K562 (cell line): ENCODE results near the gene RAMAC. TPM values are rescaled to one million over a fixed set of nuclear protein-coding genes. Genes with fewer than 3 reads are reported as not detected.
"Not testable (repeated sequence)": the region's sequence is repeated elsewhere in the genome, so short reads cannot be mapped to it uniquely, and the experiment has no call there.

Experiments
- ATAC-seq: fragments of 200-7000 bp; cut with Tn5 transposase; 3 replicates; pipeline ENCODE4 v1.9.1; 2020; ENCODE audit warnings: moderate library complexity
- BruUV-seq: library from RNA; stranded (reverse); fragments of 400-500 nt; replicated peaks from 2 replicates; lab custom pipeline; 2021; lab: Mats Ljungman, UMichigan
- CTCF ChIA-PET: fragments of 300-600 bp; formaldehyde crosslinking; extraction: SDS; loops from one replicate; lab custom pipeline; 2021; ENCODE audit warnings: low intra/inter-chr PET ratio; lab: Yijun Ruan, JAX
- POLR2A ChIA-PET: fragments of 300-600, 350-650 bp; sonication (Branson Sonifier 250); formaldehyde crosslinking; extraction: SDS; loops from one replicate; lab custom pipeline; 2021; ENCODE audit warnings: antibody characterized with exemption, inconsistent platforms; lab: Yijun Ruan, JAX
- DNase-seq, 4 experiments: peaks; one replicate each; pipeline versions ENCODE4 v3.0.0 to v3.0.0-alpha.2; 2011 to 2018; ENCODE audit warnings: low spot score in 3 of 4, mixed read lengths in 3 of 4; ENCODE audit errors: extremely low read depth in 1 of 4
- FAIRE-seq: peaks from 2 replicates; lab custom pipeline; 2011; peaks lifted over from hg19 to GRCh38; lab: Jason Lieb, UNC
- H2AFZ ChIP-seq: 2 replicates; pipeline ENCODE4 v1.6.0; 2011; ENCODE audit warnings: low read depth, low read length, control low read depth, inconsistent platforms
- H3K27ac ChIP-seq: fragments of 200-600 bp; 3 replicates; pipeline ENCODE4 v1.8.0; 2011; ENCODE audit warnings: low read depth, mild to moderate bottlenecking, control low read depth, inconsistent platforms, low read length, moderate library complexity, mixed read lengths; ENCODE audit errors: extremely low read depth
- H3K27me3 ChIP-seq, 2 experiments: fragments of 300-600 bp in 1 of 2; 2 replicates in 1 of 2; 3 replicates in 1 of 2; pipeline versions ENCODE4 v1.6.0 to v1.8.0; 2011; ENCODE audit warnings: inconsistent platforms in 2 of 2, low read length in 2 of 2, mild to moderate bottlenecking in 1 of 2, mixed read lengths in 1 of 2, moderate library complexity in 1 of 2; ENCODE audit not compliant: control insufficient read depth in 2 of 2, insufficient read depth in 2 of 2
- H3K36me3 ChIP-seq: fragments of 300-600 bp; 3 replicates; pipeline ENCODE4 v1.8.0; 2011; ENCODE audit warnings: mild to moderate bottlenecking, low read length, inconsistent platforms; ENCODE audit not compliant: control insufficient read depth, insufficient read depth
- H3K4me1 ChIP-seq, 2 experiments: fragments of 200-600 bp in 1 of 2; replicated peaks in 1 of 2; 2 replicates in 1 of 2; 3 replicates in 1 of 2; pipeline versions ENCODE4 v1.5.1 to v1.8.0; 2011; ENCODE audit warnings: inconsistent platforms in 2 of 2, low read length in 2 of 2, mild to moderate bottlenecking in 1 of 2, mixed read lengths in 1 of 2, moderate library complexity in 1 of 2; ENCODE audit not compliant: control insufficient read depth in 2 of 2, insufficient read depth in 2 of 2
- H3K4me2 ChIP-seq: 2 replicates; pipeline ENCODE4 v1.6.1; 2011; ENCODE audit warnings: low read length, control low read depth, inconsistent platforms, mixed read lengths; ENCODE audit not compliant: insufficient read depth
- H3K4me3 ChIP-seq: fragments of 200-600 bp; sonication (generic), shearing (Covaris generic); 2 replicates; pipeline ENCODE4 v1.5.1; 2016; ENCODE audit warnings: control low read depth, inconsistent platforms
- H3K79me2 ChIP-seq: fragments of 200-600 bp; 3 replicates; pipeline ENCODE4 v1.8.0; 2011; ENCODE audit warnings: low read length, inconsistent platforms; ENCODE audit not compliant: control insufficient read depth, insufficient read depth
- H3K9ac ChIP-seq, 2 experiments: 2 replicates each; pipeline versions ENCODE4 v1.6.0 to v1.6.1; 2011; ENCODE audit warnings: low read depth in 2 of 2, low read length in 2 of 2, control low read depth in 1 of 2, inconsistent platforms in 1 of 2, mild to moderate bottlenecking in 1 of 2, mixed read lengths in 1 of 2; ENCODE audit not compliant: insufficient read depth in 1 of 2
- H3K9me1 ChIP-seq: one replicate; pipeline ENCODE4 v1.6.0; 2011; ENCODE audit warnings: inconsistent platforms, mild to moderate bottlenecking, low read length, moderate library complexity; ENCODE audit not compliant: control insufficient read depth, insufficient read depth
- H3K9me3 ChIP-seq: replicated peaks from 2 replicates; pipeline ENCODE4 v1.5.1; 2011; ENCODE audit warnings: low read depth, low read length, inconsistent platforms; ENCODE audit not compliant: control insufficient read depth, insufficient read depth
- H4K20me1 ChIP-seq: replicated peaks from 2 replicates; pipeline ENCODE4 v1.6.1; 2011; ENCODE audit warnings: low read length, inconsistent platforms, mixed read lengths; ENCODE audit not compliant: control insufficient read depth, insufficient read depth
- CCNT2 ChIP-seq: IDR thresholded peaks from 2 replicates; pipeline ENCODE4 v1.6.1; 2011; ENCODE audit warnings: borderline replicate concordance, low read depth, mild to moderate bottlenecking, moderate library complexity, mixed read lengths, low read length; ENCODE audit not compliant: insufficient read length; ENCODE audit errors: extremely low read depth
- CHD4 ChIP-seq: fragments of 200-600 bp; sonication (generic); IDR thresholded peaks from 3 replicates; pipeline ENCODE4 v1.6.1; 2012; ENCODE audit warnings: low read depth, mild to moderate bottlenecking, mixed read lengths, low read length, inconsistent platforms; ENCODE audit not compliant: insufficient read depth, insufficient replicate concordance, poor library complexity, severe bottlenecking
- HIVEP1 ChIP-seq: fragments of 250-450 bp; sonication (Bioruptor Pico); IDR thresholded peaks from 2 replicates; pipeline ENCODE4 v1.4.0; 2020; ENCODE audit warnings: mild to moderate bottlenecking
- MAFG ChIP-seq: fragments of 450-650 bp; conservative IDR thresholded peaks from 2 replicates; pipeline ENCODE4 v1.6.1; 2016; ENCODE audit warnings: missing genetic modification characterization, missing compliant biosample characterization
- POLR2AphosphoS2 ChIP-seq: IDR thresholded peaks from 2 replicates; pipeline ENCODE4 v1.6.1; 2012; ENCODE audit warnings: low read length, improper control_type of control experiment
- PTTG1 ChIP-seq: fragments of 450-650 bp; IDR thresholded peaks from 2 replicates; pipeline ENCODE4 v1.6.1; 2016; ENCODE audit warnings: low read depth, mild to moderate bottlenecking, missing genetic modification characterization, missing compliant biosample characterization
- SAFB ChIP-seq: fragments of 200-400 bp; formaldehyde crosslinking; IDR thresholded peaks from 2 replicates; pipeline ENCODE4 v1.6.1; 2017; ENCODE audit warnings: low read depth, low read length, borderline replicate concordance
- STAT5B ChIP-seq: fragments of 250-450 bp; sonication (Bioruptor Pico); IDR thresholded peaks from 2 replicates; pipeline ENCODE4 v1.8.0; 2021; ENCODE audit warnings: mild to moderate bottlenecking, inconsistent platforms
- ZBED1 ChIP-seq: IDR thresholded peaks from 2 replicates; pipeline ENCODE4 v1.6.1; 2014
- ZNF146 ChIP-seq: IDR thresholded peaks from one replicate; pipeline ENCODE4 v1.6.1; 2018; ENCODE audit warnings: missing compliant biosample characterization; ENCODE audit not compliant: unreplicated experiment
- ZNF274 ChIP-seq: IDR thresholded peaks from 2 replicates; pipeline ENCODE4 v1.6.1; 2011; ENCODE audit warnings: low read depth, mild to moderate bottlenecking, low read length, moderate library complexity, borderline replicate concordance
- ZNF668 ChIP-seq: fragments of 250-450 bp; sonication (Bioruptor Pico); IDR thresholded peaks from 2 replicates; pipeline ENCODE4 v1.8.0; 2022; ENCODE audit warnings: mild to moderate bottlenecking, inconsistent platforms
- WGBS: fragments of 100-300 bp; shearing (Covaris generic); methylation state at CpG from one replicate; pipeline ENCODE4 v1.1.6; 2016; ENCODE audit warnings: low coverage, mixed read lengths; ENCODE audit not compliant: insufficient coverage; ENCODE audit errors: missing lambda C conversion rate; 5-methylcytosine and 5-hydroxymethylcytosine counted together
- in situ Hi-C: fragments of 300-500 bp; cut with MboI; formaldehyde crosslinking; loops from 4 replicates; pipeline ENCODE4 v1.15.0; 2018; ENCODE audit warnings: inconsistent platforms, mixed read lengths
- intact Hi-C: fragments of 100-400 bp; cut with micrococcal nuclease; formaldehyde crosslinking; loops from 2 replicates; pipeline ENCODE4 v1.14.2; 2022
- polyA plus RNA-seq, 8 experiments: library from polyadenylated mRNA; depleted of rRNA in 4 of 8; stranded (reverse) in 5 of 8; unstranded in 3 of 8; fragments of >200 nt; fragmentation: Nextera tagmentation in 2 of 8; fragmentation: Illumina TruSeq in 1 of 8; extraction: Ambion mirVana in 2 of 8; extraction: Trizol in 1 of 8; gene quantifications; 2 replicates each; pipeline versions ENCODE4 v1.2.1 to v1.2.3, GENCODE V29; 2011 to 2014; ENCODE audit warnings: inconsistent platforms in 1 of 8, missing spikeins in 1 of 8
- total RNA-seq, 7 experiments: library from RNA; depleted of rRNA in 6 of 7; stranded (reverse); fragments of >200 nt in 6 of 7; fragmentation: Illumina TruSeq in 2 of 7; extraction: Trizol in 2 of 7; gene quantifications; 2 replicates each; pipeline versions ENCODE4 v1.2.1 to v1.2.3, GENCODE V29; 2011 to 2021; ENCODE audit warnings: low replicate concordance in 1 of 7
- TF ChIP-seq, protein P1 (sequence below): fragments of 250-450 bp; sonication (Bioruptor Pico); IDR thresholded peaks from 2 replicates; pipeline ENCODE4 v1.4.0; 2020; ENCODE audit warnings: borderline replicate concordance
- TF ChIP-seq, protein P2 (sequence below): fragments of 450-650 bp; formaldehyde crosslinking; IDR thresholded peaks from 2 replicates; pipeline ENCODE4 v1.4.0; 2022; ENCODE audit warnings: mild to moderate bottlenecking, moderate library complexity

Gene RAMAC
- total and polyA plus RNA-seq, 9 of the 15 experiments (the other 6 are each of a cell fraction or from before 2014, with no cell fraction given): 26.9 to 108 (median 38.4) TPM

DNA sequence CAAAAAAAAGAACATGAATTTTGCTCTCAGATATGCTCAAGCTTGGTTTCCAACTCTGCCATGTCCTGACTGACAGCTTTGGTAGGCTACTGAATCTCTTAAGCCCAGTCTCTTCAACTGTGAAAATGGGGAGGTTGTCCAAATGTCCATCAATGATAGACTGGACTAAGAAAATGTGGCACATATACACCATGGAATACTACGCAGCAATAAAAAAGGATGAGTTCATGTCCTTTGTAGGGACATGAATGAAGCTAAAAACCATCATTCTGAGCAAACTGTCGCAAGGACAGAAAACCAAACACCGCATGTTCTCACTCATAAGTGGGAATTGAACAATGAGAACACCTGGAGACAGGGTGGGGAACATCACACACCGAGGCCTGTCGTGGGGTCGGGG is 46.3 kb upstream of the RAMAC start:
- H3K4me1 ChIP-seq, CTCF ChIA-PET: not testable (repeated sequence)

DNA sequence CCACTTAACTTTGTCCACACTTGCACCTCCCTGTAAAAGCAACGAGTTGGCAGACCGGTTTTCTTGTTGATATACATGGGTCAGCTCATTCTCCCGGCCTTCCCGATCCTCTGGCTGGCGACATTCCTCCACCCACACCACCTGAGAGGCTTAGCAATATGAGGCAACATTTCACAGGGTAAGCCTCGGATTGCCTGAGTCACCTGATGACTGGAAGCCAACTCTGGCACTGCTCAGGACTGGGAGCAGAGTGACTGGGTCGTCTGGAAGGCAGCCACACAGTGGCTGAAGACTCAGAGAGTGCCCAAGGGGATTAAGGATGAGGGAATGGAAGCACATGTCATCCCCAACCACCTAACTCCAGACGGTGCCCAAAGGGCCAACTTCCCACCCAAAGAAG is 43.3 kb upstream of the RAMAC start:
- no TSS peak for BruUV-seq
- peaks cover 61 to 63% of the 10 kb centered on the region in 2 experiments for H3K27me3 ChIP-seq
- intact Hi-C loops (no loop called here), in situ Hi-C loops (no loop called here)
- no peak overlapping the region for H2AFZ ChIP-seq
- DNase-seq: no peak
- no peak overlapping the region for H3K4me2 ChIP-seq
- ChIA-PET POLR2A (interaction anchor here (0.8 kb wide), 1 partner anchor 14 kb away, joined by 4 read pairs; no protein-coding TSS in a partner anchor), CTCF (no interaction called here)
- H3K9ac ChIP-seq: no peak overlapping the region
- no peaks in the 10 kb centered on the region for H3K9me1 ChIP-seq
- H3K79me2 ChIP-seq: no peaks in the 10 kb centered on the region
- no peaks in the 10 kb centered on the region for H3K9me3 ChIP-seq
- no peaks in the 10 kb centered on the region for H4K20me1 ChIP-seq
- no peak overlapping the region for H3K4me3 ChIP-seq
- ATAC-seq: no peak
- no peak overlapping the region for H3K27ac ChIP-seq
- H3K36me3 ChIP-seq: no peaks in the 10 kb centered on the region
- FAIRE-seq: no peak
- H3K4me1 ChIP-seq: no peaks in the 10 kb centered on the region
- WGBS: 1% methylated on average over 8 of the region's 8 CpGs
- TF ChIP-seq MAFG (no peak), POLR2AphosphoS2 (no peak), CCNT2 (no peak), ZNF274 (no peak), PTTG1 (tag) (no peak), CHD4 (no peak), SAFB (no peak), ZNF668 (CRISPR knock-in tag) (no peak), HIVEP1 (CRISPR knock-in tag) (no peak), STAT5B (CRISPR knock-in tag) (no peak), ZBED1 (no peak)
- TF ChIP-seq, protein P1, sequence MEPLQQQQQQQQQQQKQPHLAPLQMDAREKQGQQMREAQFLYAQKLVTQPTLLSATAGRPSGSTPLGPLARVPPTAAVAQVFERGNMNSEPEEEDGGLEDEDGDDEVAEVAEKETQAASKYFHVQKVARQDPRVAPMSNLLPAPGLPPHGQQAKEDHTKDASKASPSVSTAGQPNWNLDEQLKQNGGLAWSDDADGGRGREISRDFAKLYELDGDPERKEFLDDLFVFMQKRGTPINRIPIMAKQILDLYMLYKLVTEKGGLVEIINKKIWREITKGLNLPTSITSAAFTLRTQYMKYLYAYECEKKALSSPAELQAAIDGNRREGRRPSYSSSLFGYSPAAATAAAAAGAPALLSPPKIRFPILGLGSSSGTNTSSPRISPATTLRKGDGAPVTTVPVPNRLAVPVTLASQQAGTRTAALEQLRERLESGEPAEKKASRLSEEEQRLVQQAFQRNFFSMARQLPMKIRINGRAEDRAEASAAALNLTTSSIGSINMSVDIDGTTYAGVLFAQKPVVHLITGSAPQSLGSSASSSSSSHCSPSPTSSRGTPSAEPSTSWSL (CRISPR knock-in tag): no peak
- TF ChIP-seq, protein P2, sequence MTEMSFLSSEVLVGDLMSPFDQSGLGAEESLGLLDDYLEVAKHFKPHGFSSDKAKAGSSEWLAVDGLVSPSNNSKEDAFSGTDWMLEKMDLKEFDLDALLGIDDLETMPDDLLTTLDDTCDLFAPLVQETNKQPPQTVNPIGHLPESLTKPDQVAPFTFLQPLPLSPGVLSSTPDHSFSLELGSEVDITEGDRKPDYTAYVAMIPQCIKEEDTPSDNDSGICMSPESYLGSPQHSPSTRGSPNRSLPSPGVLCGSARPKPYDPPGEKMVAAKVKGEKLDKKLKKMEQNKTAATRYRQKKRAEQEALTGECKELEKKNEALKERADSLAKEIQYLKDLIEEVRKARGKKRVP: no peak

More for the DNA sequence above, 46.3 kb upstream of the RAMAC start:
- not testable (repeated sequence) for H2AFZ ChIP-seq, H3K9ac ChIP-seq, H3K79me2 ChIP-seq
- TF ChIP-seq ZNF146 (CRISPR knock-in tag): peak; percentile 76
- TF ChIP-seq, all 486 proteins: peak for 1; not testable (repeated sequence) for 485
- H3K4me2 ChIP-seq, H3K9me1 ChIP-seq, BruUV-seq, ATAC-seq, POLR2A ChIA-PET, H4K20me1 ChIP-seq, DNase-seq, H3K4me3 ChIP-seq, H3K9me3 ChIP-seq, H3K27ac ChIP-seq, intact Hi-C loops, FAIRE-seq, in situ Hi-C loops, H3K36me3 ChIP-seq: not testable (repeated sequence)
- 6% methylated on average over 6 of the region's 6 CpGs for WGBS
- H3K27me3 ChIP-seq: peaks cover 53 to 70% of the 10 kb centered on the region in 2 experiments
